GM12801 (cell line): ENCODE results near the gene ASIC5.

Experiments
- TF ChIP-seq, protein P1 (sequence below): IDR thresholded peaks from one replicate; pipeline ENCODE4 v1.5.1; 2011; ENCODE audit warnings: control low read depth; ENCODE audit not compliant: insufficient read length; ENCODE audit errors: extremely low read depth

Gene ASIC5

DNA sequence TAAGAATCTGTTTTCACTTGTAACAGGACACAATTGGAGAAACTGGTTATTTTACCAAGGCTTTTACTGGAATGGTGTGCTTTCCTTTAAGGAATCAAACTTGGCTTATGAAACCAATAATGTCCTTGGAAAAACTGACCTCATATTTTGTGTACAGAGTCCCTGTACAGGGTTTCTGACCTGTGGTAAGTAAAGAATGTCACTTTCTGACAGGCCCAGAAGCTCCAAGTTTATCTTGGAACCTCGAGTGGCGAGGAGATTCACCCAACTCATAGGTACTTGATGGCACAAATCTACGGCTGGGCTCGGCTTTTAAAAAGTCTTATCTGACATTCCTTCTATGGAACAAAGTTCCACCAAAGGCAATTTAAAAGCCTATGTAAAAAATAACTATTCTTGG is 17.0 kb downstream of the ASIC5 start:
- TF ChIP-seq, protein P1, sequence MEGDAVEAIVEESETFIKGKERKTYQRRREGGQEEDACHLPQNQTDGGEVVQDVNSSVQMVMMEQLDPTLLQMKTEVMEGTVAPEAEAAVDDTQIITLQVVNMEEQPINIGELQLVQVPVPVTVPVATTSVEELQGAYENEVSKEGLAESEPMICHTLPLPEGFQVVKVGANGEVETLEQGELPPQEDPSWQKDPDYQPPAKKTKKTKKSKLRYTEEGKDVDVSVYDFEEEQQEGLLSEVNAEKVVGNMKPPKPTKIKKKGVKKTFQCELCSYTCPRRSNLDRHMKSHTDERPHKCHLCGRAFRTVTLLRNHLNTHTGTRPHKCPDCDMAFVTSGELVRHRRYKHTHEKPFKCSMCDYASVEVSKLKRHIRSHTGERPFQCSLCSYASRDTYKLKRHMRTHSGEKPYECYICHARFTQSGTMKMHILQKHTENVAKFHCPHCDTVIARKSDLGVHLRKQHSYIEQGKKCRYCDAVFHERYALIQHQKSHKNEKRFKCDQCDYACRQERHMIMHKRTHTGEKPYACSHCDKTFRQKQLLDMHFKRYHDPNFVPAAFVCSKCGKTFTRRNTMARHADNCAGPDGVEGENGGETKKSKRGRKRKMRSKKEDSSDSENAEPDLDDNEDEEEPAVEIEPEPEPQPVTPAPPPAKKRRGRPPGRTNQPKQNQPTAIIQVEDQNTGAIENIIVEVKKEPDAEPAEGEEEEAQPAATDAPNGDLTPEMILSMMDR: no peak

DNA sequence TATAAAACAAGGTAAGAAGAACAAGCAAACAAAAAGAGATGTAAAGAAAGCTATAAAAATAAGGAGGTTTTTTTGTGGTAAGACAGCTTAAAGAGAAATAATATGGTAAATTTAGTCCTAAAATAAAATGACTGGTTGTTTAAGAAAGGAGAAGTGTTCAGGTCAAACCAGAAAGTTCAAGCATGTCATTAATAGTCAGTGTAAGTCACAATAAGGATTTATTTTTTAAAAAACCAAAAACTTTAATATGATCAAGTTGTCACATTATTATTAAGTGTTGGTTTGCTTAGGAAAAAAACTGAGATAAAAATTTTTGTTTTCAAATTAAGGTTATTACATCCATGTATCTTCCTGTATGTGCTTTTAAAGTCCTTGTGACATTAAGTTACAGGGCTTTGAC is 19.1 kb downstream of the ASIC5 start:
- TF ChIP-seq, protein P1: no peak

DNA sequence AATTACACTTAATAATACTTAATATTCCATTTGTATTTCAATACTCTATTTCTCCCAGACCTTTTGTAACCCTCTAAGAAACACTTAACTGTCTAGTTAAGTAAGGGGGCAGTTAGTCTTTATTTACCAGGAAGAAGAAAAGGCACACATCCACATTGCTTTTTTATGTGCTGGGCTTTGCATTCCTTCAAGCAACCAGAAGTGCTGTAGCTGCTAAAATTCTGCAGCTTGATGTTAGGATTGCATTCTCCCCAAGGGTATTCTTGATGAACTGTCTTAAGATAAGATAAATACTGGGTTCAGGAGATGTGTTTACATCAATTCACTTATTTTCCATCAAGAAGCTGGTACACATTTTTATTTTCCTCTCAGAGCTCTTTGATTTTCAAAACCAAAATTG is 24.0 kb downstream of the ASIC5 start:
- TF ChIP-seq, protein P1: no peak

DNA sequence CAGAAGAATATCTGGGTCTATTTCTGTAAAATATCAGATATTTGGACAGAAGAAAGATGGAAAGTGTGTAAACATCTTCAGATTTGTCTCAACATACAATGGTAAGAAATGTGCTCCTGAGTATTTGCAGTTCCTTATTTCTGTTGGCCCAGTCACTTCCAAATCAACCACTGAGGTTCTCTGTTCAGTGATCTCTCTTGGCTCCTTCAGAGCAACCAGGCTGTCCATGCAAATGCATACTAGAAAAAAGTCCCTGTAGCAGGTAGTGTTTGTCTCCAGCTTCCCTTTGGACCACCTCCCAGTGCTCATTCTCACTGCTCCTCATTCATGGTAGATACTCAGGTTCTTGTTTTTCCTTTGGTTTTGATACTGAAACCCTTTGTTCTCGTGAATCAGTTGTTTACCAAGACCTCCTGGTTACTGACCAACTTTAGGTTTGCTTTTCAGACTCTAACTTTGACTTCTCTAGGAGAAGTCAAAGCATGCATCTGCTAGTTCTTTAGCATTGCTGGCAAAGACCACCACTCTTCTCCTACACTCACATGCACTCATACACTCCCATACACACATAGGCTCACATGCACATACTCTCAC is 28.8 kb downstream of the ASIC5 start:
- TF ChIP-seq, protein P1: no peak

DNA sequence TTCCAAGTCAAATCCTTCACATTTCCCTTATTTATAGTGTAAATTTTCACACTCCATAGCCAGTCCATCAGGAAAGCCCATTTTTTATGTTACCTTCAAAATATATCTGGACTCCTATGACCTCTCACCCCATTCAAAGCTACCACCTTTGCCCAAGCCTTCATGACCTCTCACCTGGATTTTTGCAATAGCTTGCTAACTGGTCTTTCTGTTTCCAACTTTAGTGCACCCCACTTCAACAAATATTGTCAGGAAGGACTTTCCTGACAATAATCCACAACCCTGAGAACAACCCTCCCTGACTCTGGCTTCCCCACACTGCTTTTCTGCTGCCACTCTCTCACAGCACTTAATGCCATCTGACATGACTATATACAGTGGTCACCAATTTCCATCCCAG is 33.4 kb downstream of the ASIC5 start:
- TF ChIP-seq, protein P1: no peak

DNA sequence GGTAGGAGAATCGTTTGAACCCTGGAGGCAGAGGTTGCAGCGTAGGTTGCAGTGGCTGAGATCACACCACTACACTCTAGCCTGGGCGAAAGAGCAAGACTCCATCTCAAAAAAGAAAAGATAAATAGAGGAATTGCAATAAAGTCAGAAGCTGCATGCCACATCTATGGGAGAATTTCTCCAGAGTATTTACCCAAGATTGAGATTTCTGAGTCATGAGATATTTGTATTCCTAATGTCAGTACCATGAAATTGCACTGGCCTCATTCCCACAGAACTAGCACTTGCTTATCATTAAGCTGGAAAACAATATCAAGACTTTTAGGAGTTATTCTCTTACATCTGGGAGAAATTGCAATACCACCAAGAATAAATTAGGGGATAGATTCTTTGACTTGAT is 37.4 kb downstream of the ASIC5 start:
- TF ChIP-seq, protein P1: no peak

DNA sequence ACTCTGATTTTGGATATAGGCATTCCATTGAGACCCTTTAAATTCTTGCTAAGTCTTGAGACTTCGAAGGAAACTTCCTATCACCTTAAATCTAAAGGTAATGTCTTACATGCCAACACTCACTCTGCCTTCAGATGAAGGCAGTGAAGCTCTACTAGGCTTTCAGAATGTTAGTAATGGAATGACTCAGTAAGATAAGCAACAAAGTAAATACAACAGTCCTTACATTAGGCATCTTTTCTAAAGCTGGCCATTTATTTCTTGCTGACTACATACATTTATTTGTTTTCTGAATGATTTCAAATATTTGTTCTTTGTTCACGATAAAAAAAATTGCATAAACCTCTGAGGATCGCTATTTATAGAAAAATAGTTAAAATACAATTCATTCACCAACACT is 43.5 kb downstream of the ASIC5 start:
- TF ChIP-seq, protein P1: no peak

DNA sequence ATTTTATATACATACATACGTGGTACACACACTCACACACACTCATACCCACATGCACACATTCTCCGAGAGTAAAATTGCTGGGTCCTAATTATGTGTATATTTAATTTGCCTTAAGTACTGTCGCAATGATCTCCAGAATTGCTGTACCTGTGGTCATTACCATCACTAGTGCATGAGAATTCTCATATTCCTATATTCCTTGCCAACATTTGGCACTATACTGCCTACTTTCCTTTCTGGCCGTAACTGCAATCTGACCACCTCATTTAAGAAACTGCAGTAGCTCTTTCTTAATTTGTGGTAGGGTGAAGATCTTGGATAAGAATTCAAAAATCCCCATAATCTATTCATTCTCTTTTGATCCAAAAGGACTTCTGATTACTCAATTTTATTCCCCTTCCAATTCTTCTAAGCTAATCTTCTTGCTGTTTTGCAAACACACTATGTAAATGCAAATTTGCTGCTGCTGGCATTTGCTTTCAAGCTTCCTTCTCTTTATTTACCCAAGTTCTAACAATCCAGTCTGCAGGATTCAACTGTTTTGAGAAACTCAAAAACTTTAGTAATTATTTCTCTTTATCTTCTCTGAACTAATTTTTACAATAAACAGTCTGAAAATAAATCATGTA is 45.1 kb downstream of the ASIC5 start:
- TF ChIP-seq, protein P1: no peak
